ENCODE measurements around the gene PPCS. TPM values are rescaled to one million over a fixed set of nuclear protein-coding genes. Genes with fewer than 3 reads are reported as not detected.

Gene PPCS
- total and polyA plus RNA-seq, 2 experiments from 2014 or later: 66.8 to 106 TPM

DNA sequence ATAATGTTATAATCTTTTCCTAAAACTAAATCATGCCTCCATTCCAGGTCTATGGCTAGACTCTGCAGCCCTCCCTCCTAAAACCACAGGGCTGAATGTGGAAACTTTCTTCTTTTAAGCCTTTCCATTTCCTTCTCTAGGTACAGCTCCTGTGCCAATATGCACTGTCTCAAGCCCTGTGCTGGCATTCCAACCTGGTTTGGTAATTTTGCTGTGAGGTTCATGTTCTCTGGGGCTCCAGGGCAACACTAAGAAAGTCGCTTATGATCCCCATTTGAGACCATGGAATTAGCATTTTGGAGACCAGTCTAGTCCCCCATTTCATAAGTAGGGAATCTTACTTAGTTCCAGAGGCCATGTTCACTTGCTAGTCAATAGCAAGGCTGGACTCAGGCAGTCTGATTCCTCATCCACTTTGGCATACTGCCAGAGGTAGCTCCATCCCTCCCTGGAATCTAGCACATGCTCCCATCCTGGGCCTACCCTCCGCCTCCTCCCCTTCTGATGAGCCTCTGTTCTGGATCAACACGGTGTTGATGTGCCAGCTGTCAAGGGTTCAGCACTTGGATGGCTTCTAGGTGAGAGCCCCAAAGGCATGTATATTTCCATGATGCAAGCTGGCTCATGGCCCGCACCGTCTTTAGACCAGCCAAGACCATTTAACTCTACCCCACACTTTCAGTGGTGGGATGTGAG is 37.1 kb upstream of the PPCS start:
- WGBS, 2 experiments (ENCODE audit: low coverage in 1 of 2, low lambda C conversion rate in 2 of 2, missing lambda C conversion rate in 2 of 2): 33 to 38% methylated on average over 5 of the region's 5 CpGs
- no peak overlapping the region for H3K9ac ChIP-seq
- no peak overlapping the region for H3K4me3 ChIP-seq
- H3K79me2 ChIP-seq (ENCODE audit: insufficient read depth): no peaks in the 10 kb centered on the region
- H3K27me3 ChIP-seq (replicated peaks; ENCODE audit: insufficient read depth): no peaks in the 10 kb centered on the region
- in situ Hi-C loops (cut with MboI): no loop called here
- no peak overlapping the region for H3K4me2 ChIP-seq (ENCODE audit: unreplicated experiment)
- TF ChIP-seq EZH2phosphoT487 (IDR thresholded peaks at IDR 0.05; ENCODE audit: insufficient read depth, low read depth) (no peak), EZH2 (IDR thresholded peaks at IDR 0.05; ENCODE audit: insufficient read depth, poor library complexity, severe bottlenecking) (no peak)
- H3K9me2 ChIP-seq (ENCODE audit: insufficient read depth): no peaks in the 10 kb centered on the region
- no peaks in the 10 kb centered on the region for H3F3A ChIP-seq (ENCODE audit: insufficient read depth)
- H3K9me3 ChIP-seq (ENCODE audit: low read depth): no peaks in the 10 kb centered on the region
- no peak overlapping the region for H3K27ac ChIP-seq
- DNase-seq: peak; percentile 17
- no peaks in the 10 kb centered on the region for H4K20me1 ChIP-seq (ENCODE audit: insufficient read depth)
- no peaks in the 10 kb centered on the region for H3K36me3 ChIP-seq (ENCODE audit: low read depth)
- peaks cover 14% of the 10 kb centered on the region for H3K4me1 ChIP-seq (ENCODE audit: insufficient read depth)
- H2AFZ ChIP-seq: no peak overlapping the region

DNA sequence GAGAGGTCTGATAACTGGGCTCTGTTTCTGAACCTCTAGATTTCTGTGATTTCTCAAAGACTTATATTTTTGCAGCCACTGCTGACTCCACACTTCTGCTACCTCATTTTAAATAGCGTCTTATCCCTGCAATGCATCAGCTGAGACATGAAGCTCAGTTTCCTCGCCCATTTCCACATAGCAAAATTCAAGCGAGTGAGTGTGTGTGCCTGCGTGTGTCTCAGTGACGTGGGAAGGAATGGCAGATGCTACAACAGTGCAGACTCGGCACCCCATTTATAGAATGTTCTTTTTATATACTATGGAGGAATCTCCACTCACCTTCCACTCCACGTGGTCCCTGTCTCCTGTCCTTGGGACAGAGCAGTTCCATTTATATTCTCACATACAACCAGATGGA is 36.2 kb upstream of the PPCS start:
- H2AFZ ChIP-seq: no peak overlapping the region
- in situ Hi-C loops (cut with MboI): no loop called here
- TF ChIP-seq EZH2phosphoT487 (IDR thresholded peaks at IDR 0.05; ENCODE audit: insufficient read depth, low read depth): no peak
- TF ChIP-seq EZH2 (IDR thresholded peaks at IDR 0.05; ENCODE audit: insufficient read depth, poor library complexity, severe bottlenecking): no peak
- H3K9me3 ChIP-seq (ENCODE audit: low read depth): no peaks in the 10 kb centered on the region
- H3K9me2 ChIP-seq (ENCODE audit: insufficient read depth): no peaks in the 10 kb centered on the region
- H3F3A ChIP-seq (ENCODE audit: insufficient read depth): no peaks in the 10 kb centered on the region
- H3K27ac ChIP-seq: no peak overlapping the region
- no peak overlapping the region for H3K4me2 ChIP-seq (ENCODE audit: unreplicated experiment)
- H3K4me3 ChIP-seq: no peak overlapping the region
- 59 to 61% methylated on average over 7 of the region's 7 CpGs for WGBS, 2 experiments (ENCODE audit: low coverage in 1 of 2, low lambda C conversion rate in 2 of 2, missing lambda C conversion rate in 2 of 2)
- no peaks in the 10 kb centered on the region for H4K20me1 ChIP-seq (ENCODE audit: insufficient read depth)
- DNase-seq: no peak
- H3K9ac ChIP-seq: no peak overlapping the region
- H3K27me3 ChIP-seq (replicated peaks; ENCODE audit: insufficient read depth): no peaks in the 10 kb centered on the region
- H3K79me2 ChIP-seq (ENCODE audit: insufficient read depth): no peaks in the 10 kb centered on the region
- H3K4me1 ChIP-seq (ENCODE audit: insufficient read depth): peaks cover 19% of the 10 kb centered on the region
- H3K36me3 ChIP-seq (ENCODE audit: low read depth): no peaks in the 10 kb centered on the region

DNA sequence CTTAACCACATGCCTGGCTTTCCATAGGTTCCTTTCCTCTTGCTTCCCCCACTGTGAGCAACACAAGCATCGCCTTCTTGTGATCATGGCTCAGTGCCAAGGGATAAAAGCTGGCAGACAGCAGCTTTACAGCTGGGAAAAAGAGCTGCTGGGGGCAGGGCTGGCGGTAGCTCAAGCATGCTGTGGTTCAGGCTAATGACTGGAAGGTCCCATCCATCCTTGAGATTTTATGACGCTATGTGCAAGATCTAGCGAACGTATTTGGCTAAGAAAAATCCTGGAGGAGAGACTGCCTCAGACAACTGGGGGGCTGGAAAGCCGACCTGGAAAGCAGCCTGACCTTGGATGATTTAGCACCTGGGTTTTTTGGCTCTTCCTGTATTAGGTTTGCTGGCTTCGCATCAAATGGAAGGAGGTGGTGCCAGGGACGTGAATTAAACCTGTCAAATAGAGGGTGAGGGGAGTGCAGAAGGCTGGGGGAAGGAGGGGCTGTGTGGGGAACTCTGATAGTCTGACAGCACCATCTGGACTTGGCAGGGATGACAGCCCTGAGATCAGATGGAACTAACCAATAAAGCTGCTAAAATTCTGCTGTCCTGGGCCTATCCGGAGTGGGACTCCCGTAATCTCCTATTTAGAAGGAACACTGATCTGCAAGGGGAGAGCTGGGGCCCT is 35.3 kb upstream of the PPCS start:
- 31 to 34% methylated on average over 10 of the region's 10 CpGs for WGBS, 2 experiments (ENCODE audit: low coverage in 1 of 2, low lambda C conversion rate in 2 of 2, missing lambda C conversion rate in 2 of 2)
- Histone ChIP-seq H3K9me2 (ENCODE audit: insufficient read depth) (no peaks in the 10 kb centered on the region), H2AFZ (no peak overlapping the region), H3K4me2 (ENCODE audit: unreplicated experiment) (no peak overlapping the region), H3K36me3 (ENCODE audit: low read depth) (no peaks in the 10 kb centered on the region), H3K79me2 (ENCODE audit: insufficient read depth) (no peaks in the 10 kb centered on the region), H3K4me3 (no peak overlapping the region), H3K27me3 (replicated peaks; ENCODE audit: insufficient read depth) (no peaks in the 10 kb centered on the region), H3K9me3 (ENCODE audit: low read depth) (no peaks in the 10 kb centered on the region), H3K9ac (no peak overlapping the region), H4K20me1 (ENCODE audit: insufficient read depth) (no peaks in the 10 kb centered on the region), H3F3A (ENCODE audit: insufficient read depth) (no peaks in the 10 kb centered on the region), H3K27ac (no peak overlapping the region), H3K4me1 (ENCODE audit: insufficient read depth) (peaks cover 19% of the 10 kb centered on the region)
- DNase-seq: peak; percentile 66
- in situ Hi-C loops (cut with MboI): no loop called here
- TF ChIP-seq EZH2phosphoT487 (IDR thresholded peaks at IDR 0.05; ENCODE audit: insufficient read depth, low read depth): no peak
- TF ChIP-seq EZH2 (IDR thresholded peaks at IDR 0.05; ENCODE audit: insufficient read depth, poor library complexity, severe bottlenecking): no peak

DNA sequence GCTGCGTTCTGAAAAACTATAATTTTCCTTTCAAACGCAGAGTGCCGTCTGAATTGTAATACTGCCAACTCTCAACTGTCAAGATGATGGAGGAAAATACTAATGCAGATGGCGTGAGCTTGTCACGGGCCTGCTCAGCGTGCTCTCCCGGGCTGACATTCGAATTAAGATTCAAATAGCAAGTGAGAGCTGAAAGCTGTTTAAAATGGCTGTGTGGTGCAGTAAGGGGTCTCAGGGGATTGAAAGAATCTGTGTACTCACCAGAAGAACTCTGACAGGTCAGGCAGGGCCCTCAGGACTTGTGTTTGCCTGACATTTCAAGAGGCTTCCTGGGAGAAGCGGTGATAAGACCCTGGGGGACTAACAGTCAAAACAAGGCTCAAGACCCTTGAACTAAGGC is 33.6 kb upstream of the PPCS start:
- no peaks in the 10 kb centered on the region for H3K79me2 ChIP-seq (ENCODE audit: insufficient read depth)
- no peaks in the 10 kb centered on the region for H3K9me2 ChIP-seq (ENCODE audit: insufficient read depth)
- H3K9ac ChIP-seq: no peak overlapping the region
- DNase-seq: no peak
- 61 to 64% methylated on average over 9 of the region's 9 CpGs for WGBS, 2 experiments (ENCODE audit: low coverage in 1 of 2, low lambda C conversion rate in 2 of 2, missing lambda C conversion rate in 2 of 2)
- H3K27ac ChIP-seq: no peak overlapping the region
- peaks cover 19% of the 10 kb centered on the region for H3K4me1 ChIP-seq (ENCODE audit: insufficient read depth)
- H4K20me1 ChIP-seq (ENCODE audit: insufficient read depth): no peaks in the 10 kb centered on the region
- no peaks in the 10 kb centered on the region for H3K27me3 ChIP-seq (replicated peaks; ENCODE audit: insufficient read depth)
- H3K36me3 ChIP-seq (ENCODE audit: low read depth): no peaks in the 10 kb centered on the region
- H3K4me2 ChIP-seq (ENCODE audit: unreplicated experiment): no peak overlapping the region
- no peak overlapping the region for H3K4me3 ChIP-seq
- in situ Hi-C loops (cut with MboI): no loop called here
- H3F3A ChIP-seq (ENCODE audit: insufficient read depth): no peaks in the 10 kb centered on the region
- TF ChIP-seq EZH2 (IDR thresholded peaks at IDR 0.05; ENCODE audit: insufficient read depth, poor library complexity, severe bottlenecking) (no peak), EZH2phosphoT487 (IDR thresholded peaks at IDR 0.05; ENCODE audit: insufficient read depth, low read depth) (no peak)
- H2AFZ ChIP-seq: no peak overlapping the region
- H3K9me3 ChIP-seq (ENCODE audit: low read depth): no peaks in the 10 kb centered on the region

Measured in GM23248 (cell line).